PC-3 (cell line): Measurements from ENCODE around the gene HDAC4. TPM values are rescaled to one million over a fixed set of nuclear protein-coding genes. Genes with fewer than 3 reads are reported as not detected.
"Not testable (repeated sequence)": the region's sequence is repeated elsewhere in the genome, so short reads cannot be mapped to it uniquely, and the experiment has no call there.

ENCODE experiments used
- ATAC-seq: fragments of 200-7000 bp; cut with Tn5 transposase; 2 replicates; pipeline ENCODE4 v1.9.1; 2020; ENCODE audit warnings: mild to moderate bottlenecking, moderate library complexity
- BruUV-seq: library from RNA; stranded (reverse); fragments of 400-500 nt; replicated peaks from 2 replicates; lab custom pipeline; 2021; lab: Mats Ljungman, UMichigan
- CTCF ChIA-PET: fragments of 300-600 bp; sonication (Branson Sonifier 250); formaldehyde crosslinking; loops from one replicate; lab custom pipeline; 2022; ENCODE audit warnings: antibody characterized with exemption; lab: Charles Lee
- POLR2A ChIA-PET: fragments of 300-600 bp; sonication (Branson Sonifier 250); formaldehyde crosslinking; loops from one replicate; lab custom pipeline; 2022; ENCODE audit warnings: antibody characterized with exemption; ENCODE audit not compliant: unreplicated experiment; lab: Charles Lee
- DNase-seq: peaks from one replicate; pipeline ENCODE4 v3.0.0-alpha.2; 2015
- H2AFZ ChIP-seq: fragments of 300-600 bp; sonication (generic); 2 replicates; pipeline ENCODE4 v1.6.0; 2016; ENCODE audit warnings: antibody characterized with exemption, low read length
- H3F3A ChIP-seq: fragments of 300-600 bp; sonication (generic); one replicate; pipeline ENCODE4 v1.6.0; 2017; ENCODE audit warnings: antibody characterized with exemption, low read length, control low read depth, mild to moderate bottlenecking; ENCODE audit not compliant: unreplicated experiment
- H3K27ac ChIP-seq: fragments of 300-600 bp; sonication (generic); 2 replicates; pipeline ENCODE4 v1.5.1; 2016; ENCODE audit warnings: mild to moderate bottlenecking, low read length
- H3K27me3 ChIP-seq: fragments of 300-600 bp; sonication (generic); 2 replicates; pipeline ENCODE4 v1.6.1; 2016; ENCODE audit warnings: low read length, mixed read lengths
- H3K36me3 ChIP-seq: fragments of 300-600 bp; sonication (generic); 2 replicates; pipeline ENCODE4 v1.6.1; 2016; ENCODE audit warnings: low read depth, mixed run types, low read length, mixed read lengths
- H3K4me1 ChIP-seq: fragments of 300-600 bp; sonication (generic); 2 replicates; pipeline ENCODE4 v1.5.1; 2016; ENCODE audit warnings: low read length; ENCODE audit not compliant: insufficient read depth
- H3K4me2 ChIP-seq: fragments of 300-600 bp; sonication (generic); 2 replicates; pipeline ENCODE4 v1.6.0; 2016; ENCODE audit warnings: low read length
- H3K4me3 ChIP-seq: fragments of 300-600 bp; sonication (generic); 2 replicates; pipeline ENCODE4 v1.5.1; 2016; ENCODE audit warnings: mild to moderate bottlenecking, low read length, mixed read lengths
- H3K79me2 ChIP-seq: fragments of 300-600 bp; sonication (generic); 2 replicates; pipeline ENCODE4 v1.6.1; 2017; ENCODE audit warnings: low read length, mixed read lengths
- H3K9ac ChIP-seq: fragments of 300-600 bp; sonication (generic); 2 replicates; pipeline ENCODE4 v1.6.0; 2016; ENCODE audit warnings: mild to moderate bottlenecking, low read length
- H3K9me2 ChIP-seq: fragments of 300-600 bp; sonication (generic); replicated peaks from 2 replicates; pipeline ENCODE4 v1.6.1; 2016; ENCODE audit warnings: mixed run types, low read length, mixed read lengths
- H3K9me3 ChIP-seq: fragments of 300-600 bp; sonication (generic); 2 replicates; pipeline ENCODE4 v1.6.1; 2016; ENCODE audit warnings: low read length, mixed read lengths
- H4K20me1 ChIP-seq: fragments of 300-600 bp; sonication (generic); 2 replicates; pipeline ENCODE4 v1.6.1; 2016; ENCODE audit warnings: low read length, mixed read lengths
- CTCF ChIP-seq: fragments of 300-600 bp; sonication (generic); conservative IDR thresholded peaks from 2 replicates; pipeline ENCODE4 v1.5.1; 2017; ENCODE audit warnings: antibody characterized with exemption, low read depth, mild to moderate bottlenecking, low read length
- EZH2 ChIP-seq: fragments of 300-600 bp; sonication (generic); IDR thresholded peaks from one replicate; pipeline ENCODE4 v1.6.1; 2017; ENCODE audit warnings: antibody characterized with exemption, mild to moderate bottlenecking, low read length; ENCODE audit not compliant: unreplicated experiment
- EZH2phosphoT487 ChIP-seq: fragments of 300-600 bp; sonication (generic); IDR thresholded peaks from 2 replicates; pipeline ENCODE4 v1.6.1; 2018; ENCODE audit warnings: mild to moderate bottlenecking, antibody characterized with exemption, low read length, borderline replicate concordance
- intact Hi-C: fragments of 100-400 bp; cut with micrococcal nuclease; formaldehyde crosslinking; loops from 2 replicates; pipeline ENCODE4 v1.9.0; 2023
- total RNA-seq: library from RNA; depleted of rRNA; stranded (reverse); fragments of >200 nt; gene quantifications from 2 replicates; pipeline ENCODE4 v1.2.3, GENCODE V29; 2014

Gene HDAC4
- total RNA-seq, 1 experiment from 2014 or later: 8.5 TPM

GRCh38 chr2:239070466-239070865 lies 330.4 kb downstream of the HDAC4 start:
- no peak overlapping the region for H2AFZ ChIP-seq
- H3K9ac ChIP-seq: no peak overlapping the region
- no peaks in the 10 kb centered on the region for H3K36me3 ChIP-seq
- H3K79me2 ChIP-seq: no peaks in the 10 kb centered on the region
- H3K4me2 ChIP-seq: no peak overlapping the region
- ATAC-seq: peak; percentile 12; the same call in 1 of the 2 replicates
- no peaks in the 10 kb centered on the region for H3K9me2 ChIP-seq
- no peak for DNase-seq
- CTCF ChIA-PET: no interaction called here
- H3K4me3 ChIP-seq: no peak overlapping the region
- TF ChIP-seq CTCF (no peak), EZH2 (no peak), EZH2phosphoT487 (no peak)
- intact Hi-C loops: no loop called here
- no peaks in the 10 kb centered on the region for H4K20me1 ChIP-seq
- H3K27ac ChIP-seq: no peak overlapping the region
- no peaks in the 10 kb centered on the region for H3K27me3 ChIP-seq
- no peaks in the 10 kb centered on the region for H3K9me3 ChIP-seq
- no peaks in the 10 kb centered on the region for H3F3A ChIP-seq
- no TSS peak for BruUV-seq
- peaks cover 10% of the 10 kb centered on the region for H3K4me1 ChIP-seq
- POLR2A ChIA-PET: no interaction called here

GRCh38 chr2:239069362-239070333 lies 331.2 kb downstream of the HDAC4 start:
- H3K4me2 ChIP-seq, intact Hi-C loops, H2AFZ ChIP-seq, H3K36me3 ChIP-seq, H3K4me3 ChIP-seq, H3K79me2 ChIP-seq, H3K27me3 ChIP-seq, BruUV-seq, H3K9me3 ChIP-seq, H3K9me2 ChIP-seq, H3F3A ChIP-seq, H4K20me1 ChIP-seq, H3K9ac ChIP-seq, CTCF ChIA-PET: not testable (repeated sequence)
- Histone ChIP-seq H3K4me1 (peaks cover 10% of the 10 kb centered on the region), H3K27ac (peak overlapping the region; percentile 25)
- POLR2A ChIA-PET: interaction anchor here (0.5 kb wide), 1 partner anchor 198 kb away, joined by 3 read pairs; no protein-coding TSS in a partner anchor
- TF ChIP-seq CTCF: peak; percentile 27; the same call in 1 of the 2 replicates
- peak; percentile 48 for DNase-seq
- ATAC-seq: peak; percentile 95

- DNase-seq (no peak), ATAC-seq (no peak)
- intact Hi-C loops: no loop called here
- Histone ChIP-seq H3K9me3 (no peaks in the 10 kb centered on the region), H3K4me3 (no peak overlapping the region), H3K36me3 (no peaks in the 10 kb centered on the region), H3K4me2 (no peak overlapping the region), H3F3A (no peaks in the 10 kb centered on the region), H3K27ac (no peak overlapping the region), H3K27me3 (no peaks in the 10 kb centered on the region), H4K20me1 (no peaks in the 10 kb centered on the region), H3K9me2 (no peaks in the 10 kb centered on the region), H3K9ac (no peak overlapping the region), H3K4me1 (peaks cover 10% of the 10 kb centered on the region), H3K79me2 (no peaks in the 10 kb centered on the region), H2AFZ (no peak overlapping the region)
- CTCF ChIA-PET: no interaction called here
- POLR2A ChIA-PET: no interaction called here
- TF ChIP-seq EZH2: no peak
- no peak for TF ChIP-seq EZH2phosphoT487
- no TSS peak for BruUV-seq
Measured at GRCh38 chr2:239068411-239068810, 332.4 kb downstream of the HDAC4 start.
